ENCODE results near the gene SCFD2. TPM values are rescaled to one million over a fixed set of nuclear protein-coding genes. Genes with fewer than 3 reads are reported as not detected.
A peak's percentile ranks its signal among the peaks of the same experiment; 100 is the strongest.
"Not testable (repeated sequence)": the region's sequence is repeated elsewhere in the genome, so short reads cannot be mapped to it uniquely, and the experiment has no call there.

The SCFD2 gene
- total RNA-seq: 10 to 100 TPM; 14.6 to 26.6 TPM
- polyA plus RNA-seq (ENCODE audit: insufficient read length in 6 of 6): 10 to 100 TPM; 11.4 to 14.5 (median 13.4) TPM
- long read RNA-seq, donor 1, partial matches to known transcripts: 9 of 9 reads
- long read RNA-seq, donor 1, other reads (novel, unspliced or antisense): 0 of 9 reads
- long read RNA-seq, donor 2, partial matches to known transcripts: 15 of 15 reads
- long read RNA-seq, donor 2, other reads (novel, unspliced or antisense): 0 of 15 reads
- long read RNA-seq, donor 3, partial matches to known transcripts: 28 of 38 reads
- long read RNA-seq, donor 3, other reads (novel, unspliced or antisense): 10 of 38 reads
- long read RNA-seq, donor 4, partial matches to known transcripts: 0 of 1 reads
- long read RNA-seq, donor 4, other reads (novel, unspliced or antisense): 1 of 1 reads
- long read RNA-seq, donor 5, partial matches to known transcripts: 8 of 8 reads
- long read RNA-seq, donor 5, other reads (novel, unspliced or antisense): 0 of 8 reads
- long read RNA-seq, donor 6: 0 reads
- long read RNA-seq, donor 7, partial matches to known transcripts: 9 of 9 reads
- long read RNA-seq, donor 7, other reads (novel, unspliced or antisense): 0 of 9 reads
- long read RNA-seq, donor 8, partial matches to known transcripts: 13 of 13 reads
- long read RNA-seq, donor 8, other reads (novel, unspliced or antisense): 0 of 13 reads
- long read RNA-seq, donor 9: 0 reads
- long read RNA-seq, donor 10: 0 reads
- long read RNA-seq, donor 11, partial matches to known transcripts: 24 of 24 reads
- long read RNA-seq, donor 11, other reads (novel, unspliced or antisense): 0 of 24 reads
- long read RNA-seq, donor 12, partial matches to known transcripts: 20 of 20 reads
- long read RNA-seq, donor 12, other reads (novel, unspliced or antisense): 0 of 20 reads

- intact Hi-C loops (cut with DNase I): no loop called here
- no peaks in the 10 kb centered on the region for H3K36me3 ChIP-seq
Measured at GRCh38 chr4:53365486-53366300, at the start of gene SCFD2. SCFD2 (minus strand) TSS chr4:53366061.

DNA sequence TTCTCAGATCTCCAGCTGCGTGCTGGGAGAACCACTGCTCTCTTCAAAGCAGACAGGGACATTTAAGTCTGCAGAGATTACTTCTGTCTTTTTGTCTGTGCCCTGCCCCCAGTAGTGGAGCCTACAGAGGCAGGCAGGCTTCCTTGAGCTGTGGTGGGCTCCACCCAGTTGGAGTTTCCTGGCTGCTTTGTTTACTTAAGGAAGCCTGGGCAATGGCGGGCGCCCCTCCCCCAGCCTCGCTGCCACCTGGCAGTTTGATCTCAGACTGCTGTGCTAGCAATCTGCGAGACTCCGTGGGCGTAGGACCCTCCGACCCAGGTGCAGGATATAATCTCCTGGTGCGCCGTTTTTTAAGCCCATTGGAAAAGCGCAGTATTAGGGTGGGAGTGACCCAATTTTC lies 43.6 kb upstream of the SCFD2 start:
- H3K4me1 ChIP-seq; H3K27me3 ChIP-seq; H3K4me3 ChIP-seq; H3K27ac ChIP-seq; DNase-seq; ATAC-seq; intact Hi-C loops (cut with DNase I); H3K9me3 ChIP-seq: not testable (repeated sequence)
- peaks cover 0 to 11% of the 10 kb centered on the region in 2 donors for H3K36me3 ChIP-seq

More at GRCh38 chr4:53365486-53366300, at the start of gene SCFD2:
- Histone ChIP-seq H3K27me3 (peaks cover 0 to 17% of the 10 kb centered on the region in 2 donors), H3K9me3 (no peaks in the 10 kb centered on the region), H3K4me3 (peak within 1 kb of the TSS; percentile 87 to 98), H3K27ac (peak within 1 kb of the TSS; percentile 37 to 75), H3K4me1 (peaks cover 20 to 30% of the 10 kb centered on the region in 2 donors)
- peak; percentile 100 for ATAC-seq
- TF ChIP-seq CTCF (IDR thresholded peaks at IDR 0.05): no peak
- DNase-seq: peak; percentile 95 to 98 (median 96)

- H3K36me3 ChIP-seq: peaks cover 0 to 27% of the 10 kb centered on the region in 2 donors
- intact Hi-C loops (cut with DNase I): no loop called here
- H3K9me3 ChIP-seq: no peaks in the 10 kb centered on the region
- TF ChIP-seq CTCF (IDR thresholded peaks at IDR 0.05): no peak
- H3K4me3 ChIP-seq: no peak overlapping the region
- no peak overlapping the region for H3K27ac ChIP-seq
- no peak for ATAC-seq
- H3K27me3 ChIP-seq: no peaks in the 10 kb centered on the region
- no peak for DNase-seq
- H3K4me1 ChIP-seq: peaks cover 0 to 28% of the 10 kb centered on the region in 2 donors
Measured at GRCh38 chr4:53380221-53380620, 14.4 kb upstream of the SCFD2 start.

DNA sequence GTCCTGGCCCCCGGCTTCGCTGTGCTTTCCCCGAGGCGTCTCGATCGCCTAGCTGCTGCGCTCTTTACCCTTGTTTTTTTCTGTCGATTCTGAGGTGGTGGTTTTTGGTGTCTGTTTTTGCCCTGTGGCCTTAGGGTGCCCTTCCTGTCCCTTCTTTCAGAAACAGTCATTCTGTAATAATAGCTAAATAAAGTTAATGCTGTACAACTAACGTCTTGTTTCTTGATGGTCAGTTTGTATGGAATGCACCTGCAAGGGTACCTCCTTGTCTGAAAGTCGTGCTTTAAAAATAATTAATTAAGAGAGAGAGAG lies 12.3 kb upstream of the SCFD2 start:
- H3K27ac ChIP-seq: peak overlapping the region; percentile 81 to 92
- ATAC-seq (no peak), DNase-seq (no peak)
- intact Hi-C loops (cut with DNase I): no loop called here
- H3K4me1 ChIP-seq: peaks cover 0 to 28% of the 10 kb centered on the region in 2 donors
- H3K36me3 ChIP-seq: peaks cover 0 to 7% of the 10 kb centered on the region in 2 donors
- H3K27me3 ChIP-seq: no peaks in the 10 kb centered on the region
- TF ChIP-seq CTCF (IDR thresholded peaks at IDR 0.05): no peak
- H3K9me3 ChIP-seq: no peaks in the 10 kb centered on the region
- H3K4me3 ChIP-seq: peak overlapping the region; percentile 84 to 96

Measured in left lung (tissue), 14 donors.